CD8-positive, alpha-beta memory T cell (primary cell): Measurements from ENCODE around the gene MACROD2. TPM values are rescaled to one million over a fixed set of nuclear protein-coding genes. Genes with fewer than 3 reads are reported as not detected.

Experiments
- CTCF ChIA-PET: fragments of 350-600 bp; sonication (Branson Sonifier 250); formaldehyde crosslinking; loops from one replicate; lab custom pipeline; 2021; ENCODE audit warnings: antibody characterized with exemption; lab: Charles Lee
- POLR2A ChIA-PET: fragments of 350-600 bp; sonication (Branson Sonifier 250); formaldehyde crosslinking; loops from one replicate; lab custom pipeline; 2021; ENCODE audit warnings: antibody characterized with exemption; lab: Charles Lee
- DNase-seq, 5 donors: peaks; one replicate each; pipeline versions ENCODE4 v3.0.0 to v3.0.0-alpha.2; 2020 to 2022; ENCODE audit warnings: mixed read lengths in 1 of 5
- H3K27ac ChIP-seq: one replicate; pipeline ENCODE4 v1.7.0; 2013; ENCODE audit warnings: low read depth, mild to moderate bottlenecking, low read length, moderate library complexity
- H3K27me3 ChIP-seq: 2 replicates; pipeline ENCODE4 v1.7.0; 2013; ENCODE audit warnings: low read length, mild to moderate bottlenecking; ENCODE audit not compliant: insufficient read depth, poor library complexity, severe bottlenecking
- H3K36me3 ChIP-seq: 2 replicates; pipeline ENCODE4 v1.7.0; 2013; ENCODE audit warnings: mild to moderate bottlenecking, low read length, moderate library complexity; ENCODE audit not compliant: insufficient read depth
- H3K4me1 ChIP-seq: 2 replicates; pipeline ENCODE4 v1.7.0; 2013; ENCODE audit warnings: mild to moderate bottlenecking, low read length, moderate library complexity; ENCODE audit not compliant: insufficient read depth
- H3K4me3 ChIP-seq: 2 replicates; pipeline ENCODE4 v1.7.0; 2013; ENCODE audit warnings: mild to moderate bottlenecking, low read length
- H3K9me3 ChIP-seq: 2 replicates; pipeline ENCODE4 v1.7.0; 2013; ENCODE audit warnings: mild to moderate bottlenecking, low read length
- H3K27ac Mint-ChIP-seq, 8 donors: one replicate each; pipeline ENCODE4 v1.8.0; 2020 to 2021; ENCODE audit warnings: mixed read lengths in 8 of 8, mild to moderate bottlenecking in 6 of 8, inconsistent platforms in 3 of 8, moderate library complexity in 3 of 8
- H3K27me3 Mint-ChIP-seq, 2 donors: one replicate each; pipeline ENCODE4 v1.8.0; 2020 to 2021; ENCODE audit warnings: mixed read lengths in 2 of 2, mild to moderate bottlenecking in 1 of 2, moderate library complexity in 1 of 2
- H3K36me3 Mint-ChIP-seq, 3 donors: one replicate each; pipeline ENCODE4 v1.8.0; 2020 to 2021; ENCODE audit warnings: mixed read lengths in 3 of 3, inconsistent platforms in 1 of 3, mild to moderate bottlenecking in 1 of 3
- H3K4me1 Mint-ChIP-seq, 3 donors: one replicate each; pipeline ENCODE4 v1.8.0; 2020 to 2021; ENCODE audit warnings: mixed read lengths in 3 of 3, inconsistent platforms in 1 of 3, mild to moderate bottlenecking in 1 of 3
- H3K4me3 Mint-ChIP-seq, 7 donors: one replicate each; pipeline ENCODE4 v1.8.0; 2020 to 2021; ENCODE audit warnings: mixed read lengths in 7 of 7, mild to moderate bottlenecking in 6 of 7, moderate library complexity in 4 of 7, inconsistent platforms in 2 of 7
- H3K9me3 Mint-ChIP-seq, 5 donors: one replicate each; pipeline ENCODE4 v1.8.0; 2020 to 2022; ENCODE audit warnings: mixed read lengths in 5 of 5, mild to moderate bottlenecking in 3 of 5, moderate library complexity in 2 of 5, inconsistent platforms in 1 of 5
- polyA plus RNA-seq: library from polyadenylated mRNA; unstranded; fragments of 300-500 nt; fragmentation: Illumina TruSeq; gene quantifications from one replicate; pipeline ENCODE4 v1.2.3, GENCODE V29; 2021
- total RNA-seq, 2 experiments: library from RNA; stranded (reverse); gene quantifications; one replicate each; pipeline ENCODE4 v1.2.3, GENCODE V29; 2021

The MACROD2 gene
- total and polyA plus RNA-seq, 3 experiments from 2014 or later: not detected

DNA sequence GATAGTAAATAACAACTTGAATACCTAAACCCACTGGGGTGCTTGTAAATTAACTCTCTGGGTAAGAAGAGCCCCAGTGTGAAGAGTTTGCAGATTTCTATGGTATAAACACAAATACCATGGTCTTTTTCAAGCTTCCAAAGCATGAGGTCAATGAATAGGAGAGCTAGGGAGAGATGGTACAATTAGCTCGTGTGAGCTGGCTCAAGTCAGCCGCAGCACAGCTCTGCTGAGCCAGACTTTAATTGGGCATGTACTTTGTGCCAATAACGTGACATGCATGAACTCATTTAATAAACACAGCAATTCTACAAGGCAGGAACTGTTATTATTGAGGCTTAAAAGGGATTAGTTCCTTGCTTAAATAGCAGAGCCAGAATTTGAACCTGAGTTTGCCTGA is 1893.7 kb downstream of the MACROD2 start:
- H3K27me3 Mint-ChIP-seq: no peaks in the 10 kb centered on the region
- H3K4me3 ChIP-seq: no peak overlapping the region
- H3K4me1 Mint-ChIP-seq: no peaks in the 10 kb centered on the region
- H3K9me3 Mint-ChIP-seq: peaks cover 2 to 15% (median 9%) of the 10 kb centered on the region in 5 donors
- POLR2A ChIA-PET: no interaction called here
- H3K4me3 Mint-ChIP-seq: no peak overlapping the region
- no peaks in the 10 kb centered on the region for H3K4me1 ChIP-seq
- no peak overlapping the region for H3K27ac ChIP-seq
- CTCF ChIA-PET: no interaction called here
- H3K27me3 ChIP-seq: no peaks in the 10 kb centered on the region
- no peak overlapping the region for H3K27ac Mint-ChIP-seq
- no peak for DNase-seq
- peaks cover 0 to 2% (median 0%) of the 10 kb centered on the region in 3 donors for H3K36me3 Mint-ChIP-seq
- H3K36me3 ChIP-seq: no peaks in the 10 kb centered on the region
- no peaks in the 10 kb centered on the region for H3K9me3 ChIP-seq

DNA sequence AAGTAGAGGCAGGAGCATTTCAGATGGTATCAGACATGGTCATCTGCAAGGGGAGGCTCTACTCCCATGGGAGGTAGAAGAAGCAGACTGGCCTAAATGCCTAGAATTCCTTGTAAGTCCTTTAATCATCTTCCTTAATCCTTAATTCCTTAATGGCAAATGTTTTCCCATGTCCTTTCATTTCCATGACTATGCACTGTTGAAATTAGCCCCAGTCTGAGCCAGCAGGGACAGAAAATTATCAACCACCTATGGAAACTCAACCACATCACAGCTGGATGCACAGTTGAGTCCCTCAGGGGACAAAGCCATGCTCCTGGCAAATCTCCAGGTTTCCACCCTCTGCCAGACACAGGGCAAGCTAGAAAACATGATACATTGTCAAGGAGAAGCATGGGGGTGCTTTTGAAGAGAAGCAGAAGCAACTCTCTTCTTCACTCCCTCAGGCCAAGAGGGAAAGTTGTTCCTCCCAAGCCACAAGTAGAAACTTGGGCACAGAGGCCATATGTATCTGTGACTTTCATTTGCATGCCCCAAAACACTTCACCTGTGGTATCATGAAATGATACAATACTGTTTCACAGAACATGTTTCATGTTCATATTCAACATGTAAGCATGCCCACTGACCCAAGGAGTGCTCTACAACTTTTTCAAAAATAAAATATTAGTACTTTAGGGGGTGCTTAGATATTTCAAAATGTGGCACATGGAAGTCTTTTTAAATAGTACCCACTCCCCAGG is 1894.4 kb downstream of the MACROD2 start:
- DNase-seq: no peak
- Histone ChIP-seq H3K4me3 (no peak overlapping the region), H3K27me3 (no peaks in the 10 kb centered on the region), H3K36me3 (no peaks in the 10 kb centered on the region), H3K27ac (no peak overlapping the region), H3K9me3 (no peaks in the 10 kb centered on the region), H3K4me1 (no peaks in the 10 kb centered on the region)
- Mint-ChIP-seq H3K36me3 (peaks cover 0 to 2% (median 0%) of the 10 kb centered on the region in 3 donors), H3K9me3 (peaks cover 2 to 15% (median 5%) of the 10 kb centered on the region in 5 donors), H3K27me3 (no peaks in the 10 kb centered on the region), H3K4me1 (no peaks in the 10 kb centered on the region), H3K4me3 (no peak overlapping the region), H3K27ac (no peak overlapping the region)
- CTCF ChIA-PET: no interaction called here
- POLR2A ChIA-PET: no interaction called here

- H3K9me3 ChIP-seq: no peaks in the 10 kb centered on the region
- DNase-seq: no peak
- ChIA-PET POLR2A (no interaction called here), CTCF (no interaction called here)
- no peaks in the 10 kb centered on the region for H3K4me1 Mint-ChIP-seq
- H3K36me3 ChIP-seq: no peaks in the 10 kb centered on the region
- H3K27me3 ChIP-seq: no peaks in the 10 kb centered on the region
- no peak overlapping the region for H3K4me3 Mint-ChIP-seq
- H3K4me1 ChIP-seq: no peaks in the 10 kb centered on the region
- H3K27me3 Mint-ChIP-seq: no peaks in the 10 kb centered on the region
- no peak overlapping the region for H3K27ac ChIP-seq
- H3K9me3 Mint-ChIP-seq: peaks cover 2 to 15% (median 8%) of the 10 kb centered on the region in 5 donors
- no peak overlapping the region for H3K4me3 ChIP-seq
- peaks cover 0 to 2% (median 0%) of the 10 kb centered on the region in 3 donors for H3K36me3 Mint-ChIP-seq
- no peak overlapping the region for H3K27ac Mint-ChIP-seq
Measured at GRCh38 chr20:15890407-15890982, 1895.2 kb downstream of the MACROD2 start.

- no peak overlapping the region for H3K4me3 Mint-ChIP-seq
Measured at GRCh38 chr20:15895126-15895525, 1899.8 kb downstream of the MACROD2 start.

DNA sequence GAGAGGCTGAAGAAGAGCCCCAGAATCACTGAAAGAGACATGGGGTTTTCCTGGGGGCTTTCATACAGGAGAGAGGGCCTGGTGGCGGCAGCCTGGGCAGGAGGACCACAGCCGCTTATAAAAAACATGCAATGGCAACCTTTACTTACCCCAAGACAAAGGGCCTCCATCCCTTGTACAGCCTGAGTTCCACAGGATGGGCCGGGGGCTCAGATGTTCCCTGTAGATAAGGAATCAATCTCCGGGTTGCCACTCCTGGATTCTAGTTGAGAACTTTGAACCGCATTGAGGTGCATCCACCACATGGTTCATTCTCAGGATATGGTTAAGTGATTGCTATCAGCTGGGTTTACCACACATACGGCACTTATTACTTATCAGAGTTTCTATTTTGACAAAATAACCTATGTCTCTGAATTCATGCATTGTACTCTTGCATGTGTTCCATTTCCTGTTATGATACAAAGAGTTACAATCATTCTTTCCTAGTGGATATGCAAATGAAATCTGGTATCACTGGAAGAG is 1900.3 kb downstream of the MACROD2 start:
- H3K27ac Mint-ChIP-seq: no peak overlapping the region
- Histone ChIP-seq H3K36me3 (no peaks in the 10 kb centered on the region), H3K27ac (no peak overlapping the region), H3K27me3 (no peaks in the 10 kb centered on the region), H3K4me3 (no peak overlapping the region), H3K9me3 (no peaks in the 10 kb centered on the region), H3K4me1 (no peaks in the 10 kb centered on the region)
- no peaks in the 10 kb centered on the region for H3K27me3 Mint-ChIP-seq
- DNase-seq: no peak
- peaks cover 0 to 4% (median 0%) of the 10 kb centered on the region in 3 donors for H3K4me1 Mint-ChIP-seq
- ChIA-PET POLR2A (no interaction called here), CTCF (no interaction called here)
- H3K9me3 Mint-ChIP-seq: peaks cover under 1 to 14% (median 5%) of the 10 kb centered on the region in 5 donors
- H3K36me3 Mint-ChIP-seq: peaks cover 0 to 2% (median 0%) of the 10 kb centered on the region in 3 donors
- H3K4me3 Mint-ChIP-seq: no peak overlapping the region

More at GRCh38 chr20:15895126-15895525, 1899.8 kb downstream of the MACROD2 start:
- no peaks in the 10 kb centered on the region for H3K36me3 ChIP-seq
- Mint-ChIP-seq H3K4me1 (peaks cover 0 to 4% (median 0%) of the 10 kb centered on the region in 3 donors), H3K27ac (no peak overlapping the region), H3K27me3 (no peaks in the 10 kb centered on the region), H3K36me3 (peaks cover 0 to 2% (median 0%) of the 10 kb centered on the region in 3 donors), H3K9me3 (peaks cover 0 to 15% (median 5%) of the 10 kb centered on the region in 5 donors)
- ChIA-PET POLR2A (no interaction called here), CTCF (no interaction called here)
- H3K27me3 ChIP-seq: no peaks in the 10 kb centered on the region
- no peak overlapping the region for H3K27ac ChIP-seq
- no peak overlapping the region for H3K4me3 ChIP-seq
- no peak for DNase-seq
- no peaks in the 10 kb centered on the region for H3K4me1 ChIP-seq
- H3K9me3 ChIP-seq: no peaks in the 10 kb centered on the region

DNA sequence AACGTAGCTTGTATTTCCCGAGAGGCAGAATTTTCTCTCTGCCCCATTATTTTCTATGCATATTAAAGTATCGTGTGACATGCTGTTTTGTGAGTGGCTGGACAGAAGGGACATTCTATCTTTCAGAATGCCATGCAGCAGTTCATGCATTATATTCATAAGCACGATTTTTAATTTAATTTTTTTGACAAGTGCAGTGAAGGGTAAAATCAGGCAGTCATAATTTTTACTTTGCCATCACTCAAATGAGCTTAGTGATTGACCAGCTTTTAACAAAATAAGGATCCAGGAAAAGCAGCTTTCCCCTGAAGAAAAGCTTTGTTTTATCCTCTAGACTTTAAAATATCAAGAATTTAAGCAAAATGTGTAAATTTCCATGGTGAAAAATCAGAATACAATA is 1904.7 kb downstream of the MACROD2 start:
- Histone ChIP-seq H3K4me1 (no peaks in the 10 kb centered on the region), H3K36me3 (no peaks in the 10 kb centered on the region), H3K27me3 (no peaks in the 10 kb centered on the region), H3K27ac (no peak overlapping the region), H3K4me3 (no peak overlapping the region), H3K9me3 (no peaks in the 10 kb centered on the region)
- H3K27me3 Mint-ChIP-seq: no peaks in the 10 kb centered on the region
- no peak overlapping the region for H3K4me3 Mint-ChIP-seq
- no peaks in the 10 kb centered on the region for H3K36me3 Mint-ChIP-seq
- H3K4me1 Mint-ChIP-seq: peaks cover 0 to 4% (median 0%) of the 10 kb centered on the region in 3 donors
- peaks cover 0 to 12% (median 10%) of the 10 kb centered on the region in 5 donors for H3K9me3 Mint-ChIP-seq
- ChIA-PET CTCF (no interaction called here), POLR2A (no interaction called here)
- no peak overlapping the region for H3K27ac Mint-ChIP-seq
- DNase-seq: no peak

GRCh38 chr20:15900443-15900842 is 1905.1 kb downstream of the MACROD2 start:
- H3K27me3 Mint-ChIP-seq: no peaks in the 10 kb centered on the region

GRCh38 chr20:15902493-15902892 is 1907.2 kb downstream of the MACROD2 start:
- no peaks in the 10 kb centered on the region for H3K36me3 Mint-ChIP-seq

More at GRCh38 chr20:15900443-15900842, 1905.1 kb downstream of the MACROD2 start:
- Mint-ChIP-seq H3K9me3 (peaks cover 0 to 13% (median 10%) of the 10 kb centered on the region in 5 donors), H3K36me3 (no peaks in the 10 kb centered on the region), H3K4me3 (no peak overlapping the region), H3K27ac (no peak overlapping the region), H3K4me1 (peaks cover 0 to 4% (median 0%) of the 10 kb centered on the region in 3 donors)
- DNase-seq: no peak
- H3K9me3 ChIP-seq: no peaks in the 10 kb centered on the region
- H3K36me3 ChIP-seq: no peaks in the 10 kb centered on the region
- H3K27ac ChIP-seq: no peak overlapping the region
- no peaks in the 10 kb centered on the region for H3K27me3 ChIP-seq
- no peaks in the 10 kb centered on the region for H3K4me1 ChIP-seq
- ChIA-PET CTCF (no interaction called here), POLR2A (no interaction called here)
- no peak overlapping the region for H3K4me3 ChIP-seq

More at GRCh38 chr20:15902493-15902892, 1907.2 kb downstream of the MACROD2 start:
- no peak overlapping the region for H3K27ac ChIP-seq
- no peaks in the 10 kb centered on the region for H3K36me3 ChIP-seq
- H3K4me3 ChIP-seq: no peak overlapping the region
- H3K9me3 ChIP-seq: no peaks in the 10 kb centered on the region
- no peak for DNase-seq
- Mint-ChIP-seq H3K4me1 (no peaks in the 10 kb centered on the region), H3K4me3 (no peak overlapping the region), H3K27me3 (no peaks in the 10 kb centered on the region), H3K9me3 (peaks cover 8 to 18% (median 10%) of the 10 kb centered on the region in 5 donors), H3K27ac (no peak overlapping the region)
- H3K27me3 ChIP-seq: no peaks in the 10 kb centered on the region
- CTCF ChIA-PET: no interaction called here
- no peaks in the 10 kb centered on the region for H3K4me1 ChIP-seq
- POLR2A ChIA-PET: no interaction called here
